Fibroblast of peridontal ligament (primary cell): ENCODE measurements around the gene FAM171A2.
A peak's percentile ranks its signal among the peaks of the same experiment; 100 is the strongest.

ENCODE experiments used
- DNase-seq: peaks from one replicate; pipeline ENCODE4 v3.0.0-alpha.2; 2010; ENCODE audit errors: extremely low read depth

FAM171A2 gene

DNA sequence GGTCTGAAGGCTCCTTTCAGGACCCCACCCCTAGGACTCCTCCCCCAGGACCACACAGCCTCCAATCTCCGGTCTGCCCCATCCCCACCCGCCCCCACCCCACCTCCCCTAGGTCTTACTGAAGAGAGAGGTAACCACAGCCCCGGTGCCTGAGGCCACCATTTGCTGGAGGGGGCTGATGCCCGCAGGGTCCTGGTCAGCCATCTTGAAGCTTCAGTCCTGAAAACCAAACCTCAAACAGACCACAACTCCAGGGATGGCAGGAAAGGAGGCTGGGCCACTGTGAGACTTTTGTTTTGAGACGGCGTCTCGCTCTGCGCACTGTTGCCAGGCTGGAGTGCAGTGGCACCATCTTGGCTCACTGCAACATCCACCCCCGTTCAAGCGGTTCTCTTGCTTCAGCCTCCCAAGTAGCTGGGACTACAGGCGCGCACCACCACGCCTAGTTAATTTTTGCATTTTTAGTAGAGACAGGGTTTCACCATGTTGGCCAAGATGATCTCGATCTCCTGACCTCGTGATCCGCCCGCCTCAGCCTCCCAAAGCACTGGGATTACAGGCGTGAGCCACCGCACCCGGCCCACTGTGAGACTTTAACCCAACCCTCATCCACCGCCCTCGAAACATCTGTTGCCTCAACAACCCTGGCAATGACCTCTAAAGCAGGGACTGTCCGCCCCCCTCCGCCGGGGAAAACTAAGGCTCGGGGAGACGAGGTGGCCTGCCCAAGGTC, 40.1 kb downstream of the FAM171A2 start:
- no peak for DNase-seq

DNA sequence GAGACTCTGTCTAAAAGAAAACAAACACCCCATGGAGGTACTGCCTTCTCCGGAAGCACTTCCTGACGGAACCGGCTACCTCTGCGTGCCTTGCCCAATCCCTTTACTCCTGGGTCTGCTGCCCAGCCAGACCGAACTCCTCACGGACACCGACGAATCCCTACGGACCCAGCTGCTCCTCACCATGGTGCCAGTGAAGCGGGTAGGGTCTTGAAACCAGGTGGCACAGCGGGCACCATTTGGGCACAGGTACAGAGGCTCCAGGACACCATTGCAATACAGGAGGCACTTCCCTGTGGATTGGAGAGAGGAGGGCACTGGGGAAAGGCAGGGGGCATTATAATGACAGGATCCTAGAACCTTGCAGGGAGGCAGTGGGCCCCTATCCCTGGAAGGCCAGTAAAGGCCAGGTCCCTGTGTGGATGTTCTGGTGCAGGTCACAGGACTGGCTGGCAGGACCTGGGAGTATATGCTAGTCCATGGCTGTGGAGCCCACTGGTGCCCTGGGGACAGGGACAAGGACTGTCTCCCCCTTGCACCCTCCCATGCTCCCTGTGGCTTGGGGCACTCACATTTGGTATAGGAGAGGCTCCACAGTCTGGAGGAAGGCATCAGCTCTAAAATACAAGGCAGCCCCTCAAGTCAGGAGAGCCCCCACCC, 41.3 kb downstream of the FAM171A2 start:
- no peak for DNase-seq

DNA sequence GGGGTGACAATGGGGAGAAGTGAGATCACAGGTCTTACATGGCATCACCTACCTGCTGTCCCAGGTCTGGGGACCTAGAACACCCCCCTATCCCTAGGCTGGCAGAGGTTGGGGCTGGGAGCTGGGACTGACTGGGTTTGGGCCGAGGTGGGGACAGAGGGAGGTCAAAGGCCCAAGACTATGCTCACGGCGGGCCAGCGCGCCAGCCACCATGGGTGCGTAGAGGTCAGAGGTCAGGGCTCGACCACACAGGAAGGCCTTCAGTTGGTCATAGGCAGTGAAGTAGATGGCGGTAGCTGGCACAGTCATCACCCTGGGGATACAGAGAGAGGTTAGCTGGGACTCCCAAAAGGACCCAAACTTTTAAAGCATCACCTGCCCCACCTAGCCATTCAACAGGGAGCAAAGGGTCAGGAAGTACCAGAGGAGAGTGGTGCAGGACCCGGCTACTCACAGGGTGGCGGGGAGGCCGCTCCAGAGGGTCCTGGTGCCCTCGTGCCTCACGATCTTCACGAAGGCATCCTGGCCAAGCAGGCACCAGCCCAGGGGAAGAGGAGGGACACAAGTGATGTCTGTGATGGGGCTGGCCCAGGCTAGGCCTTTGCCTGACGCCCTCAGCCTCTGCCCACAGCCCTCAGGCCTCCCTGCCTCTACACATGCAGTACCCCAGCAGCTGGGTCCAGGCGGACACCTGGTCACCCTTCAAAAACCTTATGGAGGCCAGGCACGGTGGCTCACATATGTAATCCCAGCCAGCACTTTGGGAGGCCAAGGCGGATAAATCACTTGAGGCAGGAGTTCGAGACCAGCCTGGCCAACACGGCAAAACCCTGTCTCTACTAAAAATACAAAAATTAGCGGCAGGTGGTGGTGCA, 42.2 kb downstream of the FAM171A2 start:
- no peak for DNase-seq

DNA sequence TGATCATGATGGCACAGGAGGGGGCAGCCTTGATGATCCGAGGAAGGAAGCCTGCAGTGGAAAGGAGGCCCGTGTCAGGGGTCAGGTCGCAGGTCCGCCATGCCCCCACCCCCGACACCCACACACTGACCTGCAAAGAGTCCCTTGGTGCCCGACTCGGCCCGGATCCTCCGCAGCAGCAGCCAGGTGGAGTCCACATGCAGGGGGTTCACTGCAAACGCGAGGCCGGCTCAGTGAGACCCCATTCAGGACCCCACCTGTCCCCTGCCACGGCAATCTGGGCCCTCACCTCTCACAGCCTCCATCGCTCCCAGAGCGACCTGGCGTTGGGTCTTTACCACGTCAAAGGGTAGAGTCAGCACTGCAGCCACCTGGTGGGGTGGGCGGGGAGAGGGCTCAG, 43.6 kb downstream of the FAM171A2 start:
- no peak for DNase-seq

DNA sequence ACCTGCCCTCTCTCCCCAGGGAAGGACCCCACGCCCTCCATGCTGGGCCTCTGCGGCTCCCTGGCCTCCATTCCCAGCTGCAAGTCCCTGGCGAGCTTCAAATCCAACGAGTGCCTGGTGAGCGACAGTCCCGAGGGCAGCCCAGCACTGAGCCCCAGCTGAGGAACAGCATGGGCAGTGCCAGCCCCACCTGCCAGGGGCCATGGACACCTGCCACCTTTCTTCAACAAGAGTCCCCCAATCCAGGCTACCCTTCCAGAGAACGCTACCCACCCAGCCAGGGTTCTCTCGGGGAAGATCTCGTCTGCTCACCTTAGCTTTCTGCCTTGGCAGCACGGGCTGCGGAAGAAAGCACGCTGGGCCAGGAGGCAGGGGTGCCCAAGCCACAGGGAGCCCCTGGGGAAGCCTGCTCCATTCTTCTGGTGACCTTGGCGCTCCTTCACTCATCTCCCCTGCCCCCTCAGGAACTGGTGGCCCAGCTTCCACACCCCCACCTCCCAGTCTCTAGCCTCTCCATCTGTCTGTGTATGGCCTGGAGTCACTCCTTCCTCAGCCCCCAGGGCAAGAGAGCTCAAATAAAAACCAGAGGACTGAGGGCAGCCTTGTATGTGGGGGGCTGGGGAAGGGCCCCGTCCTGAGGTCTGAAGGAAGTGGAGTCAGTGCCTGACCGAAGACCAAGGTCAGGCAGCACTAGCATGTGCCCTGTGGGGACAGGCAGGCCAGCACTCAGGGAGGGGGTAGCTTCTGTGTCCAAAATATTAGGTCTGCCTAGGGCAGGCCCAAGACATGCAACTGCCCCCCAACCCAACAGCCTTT, 45.4 kb downstream of the FAM171A2 start:
- no peak for DNase-seq

DNA sequence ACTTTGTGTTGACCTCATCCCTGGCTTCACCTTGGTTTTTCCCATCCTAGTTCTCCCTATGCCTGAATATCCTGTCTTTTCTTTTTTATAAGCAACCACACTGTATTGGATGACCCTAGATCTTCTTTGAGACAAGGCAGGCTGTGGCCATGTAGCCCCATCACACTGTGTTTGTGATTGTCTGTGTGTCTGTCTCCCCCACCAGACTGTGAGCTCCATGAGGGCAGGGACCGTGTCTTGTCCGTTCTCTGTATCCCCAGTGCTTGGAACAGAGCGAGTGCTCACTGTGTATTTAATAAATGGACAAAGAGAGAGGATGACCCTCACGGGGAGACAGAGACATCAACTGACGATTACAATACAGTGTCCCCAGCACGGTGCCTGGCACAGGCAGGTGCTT, 46.1 kb downstream of the FAM171A2 start:
- DNase-seq: no peak

DNA sequence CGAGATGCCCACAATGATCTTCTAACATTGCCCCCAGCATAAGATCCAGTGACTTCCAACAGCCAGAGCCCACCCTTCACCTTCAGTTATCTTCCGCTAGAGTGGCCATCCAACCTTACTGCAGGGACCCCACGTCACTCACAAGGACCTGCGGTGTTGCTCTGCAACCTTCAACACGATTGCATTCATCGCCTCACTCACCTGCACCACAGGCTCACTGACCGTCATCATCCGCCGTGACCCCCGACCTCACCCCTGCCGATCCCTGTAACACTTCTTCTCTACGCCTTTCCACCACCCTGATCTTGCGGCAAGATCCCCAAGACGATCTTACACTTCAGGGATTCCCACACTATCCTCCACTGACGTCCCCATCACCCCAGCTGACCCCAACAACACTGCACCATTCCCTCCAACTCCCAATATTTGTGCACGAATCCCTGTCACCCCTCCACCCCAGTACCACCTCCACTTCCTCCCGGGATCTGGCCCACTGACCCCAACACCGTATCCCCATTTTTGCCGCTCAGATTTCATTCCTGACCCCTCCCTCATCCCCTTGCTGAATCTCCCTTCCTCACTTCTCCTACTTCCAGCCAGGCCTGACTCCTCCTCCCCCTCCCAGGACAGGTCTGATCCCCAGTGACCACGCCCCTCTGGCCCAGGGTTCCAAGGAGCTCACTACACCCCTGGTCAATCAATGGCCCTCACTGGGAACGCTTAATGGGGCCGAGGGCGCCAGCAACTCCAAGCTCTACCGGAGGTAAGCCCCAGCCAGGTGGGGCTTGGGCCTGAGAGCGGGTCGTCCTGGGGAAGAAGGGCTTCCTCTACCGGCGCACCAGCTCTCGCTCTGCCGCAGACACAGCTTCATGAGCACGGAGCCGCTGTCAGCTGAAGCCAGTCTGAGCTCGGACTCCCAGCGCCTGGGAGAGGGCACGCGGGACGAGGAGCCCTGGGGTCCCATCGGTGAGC, 47.6 kb downstream of the FAM171A2 start:
- DNase-seq: no peak

DNA sequence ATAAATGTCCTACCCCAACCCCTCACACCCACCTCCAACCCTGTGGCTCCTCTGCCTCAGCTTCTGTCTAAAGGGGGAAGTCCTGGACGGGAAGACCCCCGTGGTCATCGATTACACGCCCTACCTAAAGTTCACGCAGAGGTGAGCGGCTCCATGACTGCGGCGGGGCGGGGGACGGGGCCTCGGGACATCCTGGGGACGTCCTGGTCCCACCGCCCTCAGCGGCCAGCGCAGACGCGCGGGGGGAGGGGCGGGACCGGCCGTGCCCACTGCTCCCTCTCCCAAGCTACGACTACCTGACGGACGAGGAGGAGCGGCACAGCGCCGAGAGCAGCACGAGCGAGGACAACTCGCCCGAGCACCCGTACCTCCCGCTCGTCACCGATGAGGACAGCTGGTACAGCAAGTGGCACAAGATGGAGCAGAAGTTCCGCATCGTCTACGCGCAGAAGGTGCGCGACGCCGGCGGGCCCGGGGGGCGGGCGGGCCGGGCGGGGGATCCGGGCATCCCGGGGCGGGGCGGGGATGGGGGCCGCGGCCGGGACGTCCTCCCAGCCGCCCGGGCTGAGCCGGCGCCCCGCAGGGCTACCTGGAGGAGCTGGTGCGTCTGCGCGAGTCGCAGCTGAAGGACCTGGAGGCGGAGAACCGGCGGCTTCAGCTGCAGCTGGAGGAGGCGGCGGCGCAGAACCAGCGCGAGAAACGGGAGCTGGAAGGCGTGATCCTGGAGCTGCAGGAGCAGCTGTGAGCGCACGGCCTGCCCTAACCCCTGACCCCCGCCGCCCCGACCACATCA, 48.6 kb downstream of the FAM171A2 start:
- DNase-seq: no peak

DNA sequence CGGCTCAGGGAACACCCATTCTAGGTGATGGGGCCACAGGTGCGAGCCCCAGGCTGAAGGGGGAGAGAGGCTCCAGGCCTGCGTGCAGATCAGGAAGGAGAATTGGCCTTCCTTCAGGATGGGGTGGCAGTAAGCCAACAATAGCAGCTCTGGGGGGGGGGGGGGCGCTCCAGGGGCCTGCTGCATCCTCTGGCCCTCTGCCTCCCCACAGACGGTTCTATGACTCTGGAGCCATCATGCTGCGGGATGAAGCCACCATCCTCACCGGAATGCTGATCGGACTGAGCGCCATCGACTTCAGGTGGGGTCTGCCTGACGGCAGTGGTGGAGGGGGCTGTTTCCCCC, 49.2 kb downstream of the FAM171A2 start:
- DNase-seq: no peak

DNA sequence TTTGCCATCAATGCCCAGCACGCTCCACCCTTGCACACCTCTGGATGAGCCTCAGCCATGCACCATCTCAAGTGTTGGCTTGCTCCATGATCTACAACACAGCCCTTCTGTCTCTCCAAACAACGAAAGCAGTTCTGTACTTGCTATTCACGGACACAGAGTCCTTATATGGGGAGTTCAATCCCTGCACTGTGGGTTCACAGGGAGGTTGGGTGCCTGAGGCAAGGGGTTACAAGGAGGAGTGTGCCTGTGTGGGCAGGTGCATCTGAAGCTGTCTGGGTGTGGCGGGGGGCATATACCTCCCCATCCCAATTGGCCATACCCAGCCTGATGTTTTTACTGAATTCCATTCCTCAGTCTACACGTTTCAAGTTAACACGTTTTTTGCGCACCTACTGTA, 49.6 kb downstream of the FAM171A2 start:
- no peak for DNase-seq

DNA sequence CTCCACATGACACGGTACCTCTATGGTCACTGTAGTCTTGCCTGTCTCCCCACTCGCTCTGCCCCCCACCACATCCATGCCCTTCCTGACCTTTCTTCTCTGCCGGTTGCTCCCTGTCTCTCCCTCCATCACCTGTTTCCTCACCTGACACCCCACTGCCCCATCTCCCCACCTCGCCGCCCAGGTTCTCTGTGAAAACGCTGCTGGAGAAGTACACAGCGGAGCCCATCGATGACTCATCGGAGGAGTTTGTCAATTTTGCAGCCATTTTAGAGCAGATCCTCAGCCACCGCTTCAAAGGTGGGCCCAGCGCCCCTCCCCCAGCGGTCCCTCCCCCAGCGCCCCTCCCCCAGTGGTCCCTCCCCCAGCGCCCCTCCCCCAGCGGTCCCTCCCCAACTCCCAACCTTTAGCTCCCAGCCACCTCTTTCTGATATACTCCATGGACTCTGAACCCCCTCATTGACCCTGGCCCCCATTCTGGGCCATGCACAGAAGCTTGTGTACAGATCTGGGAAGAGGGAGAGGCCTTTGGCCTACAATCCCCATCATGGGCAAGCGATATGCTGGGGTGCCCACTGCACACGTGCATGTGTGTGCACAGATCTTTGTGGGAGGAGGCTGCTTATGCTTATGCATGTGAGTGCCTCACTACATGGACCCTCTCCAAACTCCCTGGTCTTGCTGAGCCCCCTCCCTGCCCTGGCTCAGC, 51.1 kb downstream of the FAM171A2 start:
- no peak for DNase-seq

DNA sequence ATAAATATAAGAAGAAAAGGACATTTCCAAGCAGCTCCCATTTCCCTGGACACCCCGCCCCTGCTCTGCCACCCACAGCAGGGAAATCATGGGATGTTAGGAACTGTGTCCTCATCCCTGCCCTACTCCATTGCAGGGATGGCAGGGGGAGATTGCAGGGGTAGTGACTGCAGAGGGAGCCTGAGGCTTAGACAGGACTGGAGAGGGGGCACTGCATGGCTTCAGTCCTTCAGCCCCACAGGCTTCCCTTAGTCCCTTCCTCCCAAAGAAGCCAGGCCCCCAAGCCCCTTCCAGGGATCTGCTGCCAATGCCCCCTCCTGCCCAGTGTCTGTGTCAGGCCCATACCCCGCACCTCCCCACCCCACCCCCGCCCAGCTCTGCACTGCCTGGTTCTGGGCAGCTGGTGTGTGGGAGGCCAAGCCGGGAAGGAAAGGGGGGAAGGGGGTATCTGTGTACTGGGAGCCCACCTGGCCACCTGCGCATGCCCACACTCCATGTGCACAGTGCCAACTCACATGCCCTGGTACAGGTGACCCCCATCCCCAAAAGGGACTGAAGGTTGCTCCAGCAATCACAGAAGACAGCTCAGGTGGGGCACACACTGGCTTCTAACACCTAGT, 52.0 kb downstream of the FAM171A2 start:
- no peak for DNase-seq

DNA sequence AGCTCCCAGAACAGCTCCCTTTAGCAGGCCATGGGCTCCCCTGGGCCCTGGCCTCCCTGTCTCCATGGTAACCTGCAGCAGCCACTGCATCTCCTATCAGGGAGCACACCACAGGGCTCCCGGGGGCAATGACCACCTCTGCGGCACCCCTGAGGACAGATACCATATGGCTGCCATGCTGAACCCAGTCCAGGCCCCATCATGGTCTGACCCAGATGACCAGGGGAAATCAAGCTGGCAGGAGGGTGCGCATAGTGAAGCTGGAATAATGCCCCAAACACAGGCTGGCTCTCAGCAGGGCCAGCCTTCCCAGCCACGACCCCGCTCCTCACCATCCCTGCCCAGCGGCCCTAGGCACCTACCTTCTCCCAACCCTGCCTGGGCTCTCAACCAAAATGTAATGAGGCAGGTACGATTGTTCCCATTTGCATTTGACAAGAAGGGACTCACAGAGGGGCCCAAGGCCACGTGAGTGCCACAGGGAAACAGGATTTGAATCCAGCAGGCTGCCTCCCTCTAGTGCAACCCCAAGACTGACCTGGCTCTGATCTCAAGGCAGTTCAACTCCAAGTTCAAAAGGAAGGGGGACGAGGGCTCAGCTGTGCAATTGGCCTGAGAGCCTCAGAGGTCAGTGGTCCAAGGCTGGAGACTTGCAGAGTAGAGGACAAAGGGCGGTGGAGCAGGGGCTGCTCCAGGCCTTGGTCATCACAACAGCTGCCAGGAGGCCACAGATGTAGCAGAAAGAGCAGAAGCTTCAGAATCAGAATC, 52.9 kb downstream of the FAM171A2 start:
- no peak for DNase-seq

DNA sequence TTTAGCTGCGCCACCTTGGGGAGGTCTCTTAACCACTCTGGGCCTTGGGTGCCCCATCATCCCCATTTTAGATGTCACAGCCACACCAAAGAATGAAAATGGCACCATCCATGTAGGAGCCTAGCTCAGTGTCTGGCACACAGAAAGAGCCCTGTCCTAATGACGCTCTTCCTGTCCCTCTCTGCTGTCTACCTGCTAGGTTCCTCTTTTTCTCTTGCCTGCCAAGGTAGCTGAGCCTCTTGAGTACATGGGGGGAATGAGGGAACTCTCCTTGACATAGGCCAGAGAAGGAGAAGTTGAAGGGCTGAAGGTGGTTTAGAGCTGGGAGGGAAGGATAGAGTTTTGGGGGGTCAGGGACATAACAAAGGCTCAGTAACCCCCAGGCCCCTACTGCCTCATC, 53.5 kb downstream of the FAM171A2 start:
- DNase-seq: no peak

DNA sequence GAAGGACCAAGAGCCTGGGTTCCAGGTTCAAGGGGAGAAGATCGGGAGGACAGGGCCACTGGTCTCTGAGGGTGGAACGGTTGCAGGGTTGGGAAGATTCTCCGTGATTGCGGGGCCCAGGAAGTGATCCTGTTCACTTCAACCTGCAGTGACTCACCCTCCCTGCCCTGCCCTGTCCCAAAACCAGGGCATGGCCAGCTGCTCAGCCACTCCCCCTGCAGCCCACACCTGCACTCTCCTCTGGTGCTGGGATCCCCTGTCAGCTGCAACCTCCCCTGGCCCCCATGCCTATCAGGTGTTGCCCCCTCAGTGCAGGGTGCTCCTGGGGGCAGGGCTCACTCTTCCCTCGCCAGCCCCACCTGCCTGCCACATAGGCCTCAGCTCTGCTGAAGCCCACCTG, 54.2 kb downstream of the FAM171A2 start:
- no peak for DNase-seq

DNA sequence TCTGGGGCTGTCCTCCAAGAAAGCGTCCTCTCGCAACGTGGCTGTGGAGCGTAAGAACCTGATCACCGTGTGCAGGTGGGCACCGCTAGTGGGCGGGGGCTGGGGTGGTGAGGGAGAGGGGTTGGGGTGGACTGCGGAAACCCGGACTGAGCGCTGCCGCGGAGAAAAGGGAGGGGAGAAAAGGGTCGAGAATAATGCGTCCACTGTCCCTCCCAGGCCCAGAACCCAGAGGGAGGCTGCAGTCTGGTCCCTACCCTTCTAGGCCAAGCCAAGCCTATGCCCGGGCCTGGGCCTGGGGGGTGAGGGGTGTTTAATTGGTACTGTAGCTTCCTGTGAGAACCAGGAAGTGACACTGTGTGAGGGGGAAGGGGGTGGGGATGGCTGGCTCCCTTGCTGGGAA, 54.8 kb downstream of the FAM171A2 start:
- no peak for DNase-seq

DNA sequence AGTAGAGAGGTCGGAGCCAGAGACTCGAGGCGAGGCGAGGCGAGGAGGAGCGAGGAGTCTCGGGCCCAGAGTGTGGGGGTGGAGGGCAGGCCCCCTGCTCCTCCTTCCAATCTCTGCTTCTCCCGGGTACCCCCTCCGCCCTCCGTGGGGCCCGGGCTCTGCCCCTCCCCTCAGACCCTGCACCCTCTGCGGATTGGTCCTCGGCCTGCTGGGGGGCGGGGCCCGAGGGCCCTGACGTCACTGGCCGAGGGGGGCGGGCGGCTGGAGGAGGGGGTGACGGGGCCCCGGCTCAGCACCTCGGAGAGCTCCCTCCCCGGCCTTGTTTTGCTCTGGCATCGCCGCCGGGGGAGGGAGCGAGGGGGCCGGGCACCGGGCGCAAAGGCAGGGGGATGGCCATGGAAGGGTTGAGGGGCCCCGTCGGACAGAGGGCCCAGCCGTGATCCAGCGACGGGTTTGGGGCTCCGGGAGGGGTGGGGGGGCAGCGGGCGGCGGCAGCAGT, 55.3 kb downstream of the FAM171A2 start, which contains the start of gene RUNDC3A:
TSS of gene RUNDC3A (plus strand) at position 282 of the 499 bp plus-strand sequence. CDS start 232 bp downstream, outside the sequence.
- peak; percentile 59 for DNase-seq
